ENCODE measurements around the gene FAT1.

- TF ChIP-seq CTCF (IDR thresholded peaks at IDR 0.05; ENCODE audit: extremely low read depth in 1 of 2, insufficient read depth in 1 of 2, low read depth in 1 of 2, low read length in 2 of 2) (no peak), POLR2AphosphoS5 (IDR thresholded peaks at IDR 0.05; ENCODE audit: insufficient read depth, low read depth, low read length) (no peak), POLR2A (IDR thresholded peaks at IDR 0.05; ENCODE audit: low read depth, low read length) (no peak), EZH2 (IDR thresholded peaks at IDR 0.05; ENCODE audit: borderline replicate concordance, low read depth, low read length, severe bottlenecking) (no peak)
These were observed 119.4 kb downstream of the FAT1 start for GRCh38 chr4:186604124-186604807.
